H1 (cell line): ENCODE results near the gene PLXNB2.

ENCODE experiments used
- BCL11A ChIP-seq, 2 experiments: IDR thresholded peaks; one replicate each; pipeline ENCODE4 v1.6.1; 2011; ENCODE audit warnings: low read depth in 2 of 2, low read length in 2 of 2, mild to moderate bottlenecking in 2 of 2
- FOSL1 ChIP-seq: IDR thresholded peaks from 2 replicates; pipeline ENCODE4 v1.6.1; 2011; ENCODE audit warnings: mild to moderate bottlenecking, low read depth, low read length, moderate library complexity; ENCODE audit not compliant: insufficient read depth
- HDAC6 ChIP-seq: IDR thresholded peaks from one replicate; pipeline ENCODE4 v1.7.1; 2012; ENCODE audit warnings: low read depth, mild to moderate bottlenecking, inconsistent platforms, low read length, moderate library complexity
- KDM5A ChIP-seq: fragments of 200-600 bp; IDR thresholded peaks from 2 replicates; pipeline ENCODE4 v1.7.1; 2012; ENCODE audit warnings: mild to moderate bottlenecking, low read length, inconsistent platforms, mixed read lengths
- POLR2A ChIP-seq, 2 experiments: IDR thresholded peaks; 1 replicate in 1 of 2; 2 replicates in 1 of 2; pipeline ENCODE4 v1.6.1; 2011; ENCODE audit warnings: low read depth in 2 of 2, low read length in 2 of 2, mild to moderate bottlenecking in 2 of 2; ENCODE audit errors: control extremely low read depth in 1 of 2
- SIX5 ChIP-seq: IDR thresholded peaks from 2 replicates; pipeline ENCODE4 v1.6.1; 2011; ENCODE audit warnings: mild to moderate bottlenecking, low read depth, low read length
- TF ChIP-seq, protein P1 (sequence below), 3 experiments: IDR thresholded peaks; 1 replicate in 2 of 3; 2 replicates in 1 of 3; pipeline versions ENCODE4 v1.5.1 to v1.6.1; 2011; ENCODE audit warnings: low read length in 3 of 3, mild to moderate bottlenecking in 3 of 3, inconsistent platforms in 2 of 3, low read depth in 1 of 3, moderate library complexity in 1 of 3; ENCODE audit not compliant: insufficient read depth in 1 of 3; ENCODE audit errors: control extremely low read depth in 1 of 3

DNA sequence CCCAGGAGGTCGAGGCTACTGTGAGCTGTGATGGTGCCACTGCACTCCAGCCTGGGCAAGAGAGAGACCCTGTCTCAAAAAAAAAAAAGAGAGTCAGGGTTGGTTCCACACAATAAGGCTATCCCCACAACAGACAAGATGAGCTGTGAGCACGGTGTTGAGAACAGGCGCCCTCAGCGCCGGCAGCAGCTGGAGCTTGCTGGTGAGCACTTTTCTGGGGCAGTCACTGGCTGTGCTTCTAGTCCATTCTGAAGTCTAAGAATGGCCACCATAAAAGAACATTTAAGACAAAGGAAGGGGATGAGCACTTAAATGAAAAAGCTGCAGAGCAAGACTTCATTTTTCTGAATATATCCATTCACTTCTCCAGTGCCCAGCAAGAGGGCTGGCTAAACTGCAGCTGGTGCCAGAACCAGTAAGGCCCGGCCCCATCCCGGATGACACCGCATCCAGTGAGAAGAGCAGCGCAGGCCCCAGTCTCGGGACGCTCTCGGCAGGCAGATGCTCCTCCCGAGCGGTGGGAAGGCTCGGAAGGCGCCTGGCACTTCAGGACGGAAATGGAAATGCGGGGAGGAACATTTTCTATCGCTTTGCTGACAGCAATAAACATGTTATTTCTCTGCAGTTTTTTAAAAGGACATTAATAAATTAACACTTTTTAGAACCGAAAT is 74.8 kb downstream of the PLXNB2 start:
- TF ChIP-seq, protein P1, sequence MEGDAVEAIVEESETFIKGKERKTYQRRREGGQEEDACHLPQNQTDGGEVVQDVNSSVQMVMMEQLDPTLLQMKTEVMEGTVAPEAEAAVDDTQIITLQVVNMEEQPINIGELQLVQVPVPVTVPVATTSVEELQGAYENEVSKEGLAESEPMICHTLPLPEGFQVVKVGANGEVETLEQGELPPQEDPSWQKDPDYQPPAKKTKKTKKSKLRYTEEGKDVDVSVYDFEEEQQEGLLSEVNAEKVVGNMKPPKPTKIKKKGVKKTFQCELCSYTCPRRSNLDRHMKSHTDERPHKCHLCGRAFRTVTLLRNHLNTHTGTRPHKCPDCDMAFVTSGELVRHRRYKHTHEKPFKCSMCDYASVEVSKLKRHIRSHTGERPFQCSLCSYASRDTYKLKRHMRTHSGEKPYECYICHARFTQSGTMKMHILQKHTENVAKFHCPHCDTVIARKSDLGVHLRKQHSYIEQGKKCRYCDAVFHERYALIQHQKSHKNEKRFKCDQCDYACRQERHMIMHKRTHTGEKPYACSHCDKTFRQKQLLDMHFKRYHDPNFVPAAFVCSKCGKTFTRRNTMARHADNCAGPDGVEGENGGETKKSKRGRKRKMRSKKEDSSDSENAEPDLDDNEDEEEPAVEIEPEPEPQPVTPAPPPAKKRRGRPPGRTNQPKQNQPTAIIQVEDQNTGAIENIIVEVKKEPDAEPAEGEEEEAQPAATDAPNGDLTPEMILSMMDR (IDR thresholded peaks at IDR 0.05; ENCODE audit: control extremely low read depth in 1 of 3, insufficient read depth in 1 of 3, low read depth in 1 of 3, low read length in 3 of 3) = no peak
- TF ChIP-seq POLR2A (IDR thresholded peaks at IDR 0.05; ENCODE audit: control extremely low read depth in 1 of 2, low read depth in 2 of 2, low read length in 2 of 2) (no peak), KDM5A (no peak), HDAC6 (no peak), SIX5 (no peak), FOSL1 (no peak), BCL11A (IDR thresholded peaks at IDR 0.05; ENCODE audit: low read depth in 2 of 2, low read length in 2 of 2) (no peak)
